Spleen (tissue), 11 donors: Measurements from ENCODE around the gene CACNA1A. TPM values are rescaled to one million over a fixed set of nuclear protein-coding genes. Genes with fewer than 3 reads are reported as not detected.

Experiments used
- DNase-seq: peaks from one replicate; pipeline ENCODE4 v3.0.0-alpha.2; 2020
- H3K27ac ChIP-seq, 8 donors: fragments of 200-600 bp; sonication (generic) in 7 of 8; 1 replicate in 4 of 8; 2 replicates in 4 of 8; pipeline versions ENCODE4 v1.5.0 to v1.8.0; 2016 to 2021; ENCODE audit warnings: inconsistent platforms in 4 of 8, mild to moderate bottlenecking in 4 of 8, moderate library complexity in 1 of 8
- H3K27me3 ChIP-seq, 7 donors: fragments of 200-600 bp; sonication (generic) in 6 of 7; replicated peaks in 1 of 7; 1 replicate in 4 of 7; 2 replicates in 3 of 7; pipeline versions ENCODE4 v1.5.0 to v1.8.0; 2016 to 2021; ENCODE audit warnings: inconsistent platforms in 3 of 7, mild to moderate bottlenecking in 1 of 7
- H3K36me3 ChIP-seq, 6 donors: fragments of 200-600 bp; sonication (generic) in 5 of 6; 1 replicate in 4 of 6; 2 replicates in 2 of 6; pipeline versions ENCODE4 v1.5.0 to v1.8.0; 2016 to 2021; ENCODE audit warnings: inconsistent platforms in 2 of 6
- H3K4me1 ChIP-seq, 6 donors: fragments of 200-600 bp; sonication (generic) in 5 of 6; 1 replicate in 3 of 6; 2 replicates in 3 of 6; pipeline versions ENCODE4 v1.5.0 to v1.8.0; 2016 to 2021; ENCODE audit warnings: inconsistent platforms in 3 of 6
- H3K4me3 ChIP-seq, 8 donors: fragments of 200-600 bp; sonication (generic) in 7 of 8; 1 replicate in 4 of 8; 2 replicates in 4 of 8; pipeline versions ENCODE4 v1.5.0 to v1.8.0; 2016 to 2021; ENCODE audit warnings: inconsistent platforms in 4 of 8, mild to moderate bottlenecking in 4 of 8, moderate library complexity in 2 of 8
- H3K9me3 ChIP-seq, 8 donors: fragments of 200-600 bp; sonication (generic) in 7 of 8; 1 replicate in 4 of 8; 2 replicates in 4 of 8; pipeline versions ENCODE4 v1.5.0 to v1.8.0; 2016 to 2021; ENCODE audit warnings: inconsistent platforms in 4 of 8
- POLR2A ChIP-seq, 3 donors: fragments of 450-650 bp; IDR thresholded peaks; one replicate each; pipeline ENCODE4 v1.5.1; 2017; ENCODE audit warnings: antibody characterized with exemption in 3 of 3, mild to moderate bottlenecking in 1 of 3
- POLR2AphosphoS5 ChIP-seq, 3 donors: sonication (generic); formaldehyde crosslinking; IDR thresholded peaks; one replicate each; pipeline ENCODE4 v1.5.1; 2017; ENCODE audit warnings: antibody characterized with exemption in 3 of 3
- WGBS, 5 donors: extraction: QIAGEN DNeasy Blood & Tissue Kit in 3 of 5; methylation state at CpG; one replicate each; pipeline versions ENCODE4 v1.1.5 to v1.1.7; 2013 to 2018; 5-methylcytosine and 5-hydroxymethylcytosine counted together
- intact Hi-C: fragments of 100-400 bp; cut with DNase I; formaldehyde crosslinking; loops from one replicate; pipeline ENCODE4 v1.15.0; 2023; ENCODE audit warnings: low total_unique reads
- polyA plus RNA-seq, 3 donors: library from polyadenylated mRNA; stranded (reverse); fragments of 200-250 nt; gene quantifications; one replicate each; pipeline ENCODE4 v1.2.1, GENCODE V29; 2013
- total RNA-seq, 7 donors: library from RNA; depleted of rRNA in 3 of 7; stranded (reverse); fragments of >200 nt in 3 of 7; fragmentation: NEBNext Ultra II Directional in 4 of 7; extraction: Animal tissue kit (Norgen Biotek cat#: 25700) in 4 of 7; gene quantifications; one replicate each; pipeline versions ENCODE4 v1.1.0 to v1.2.1, GENCODE V29; 2016 to 2021
- TF ChIP-seq, protein P1 (sequence below), 11 experiments: fragments of 200-600 bp in 7 of 11; fragments of 450-650 bp in 4 of 11; sonication (generic) in 4 of 11; IDR thresholded peaks in 8 of 11; conservative IDR thresholded peaks in 3 of 11; 1 replicate in 7 of 11; 2 replicates in 4 of 11; pipeline versions ENCODE4 v1.4.0 to v1.8.0; 2016 to 2021; ENCODE audit warnings: antibody characterized with exemption in 11 of 11, inconsistent platforms in 4 of 11, mild to moderate bottlenecking in 1 of 11
- donor health status: healthy with polysubstance abuse.
- donor health status: DM: no; HTN: no; CAD: no; lungs with moderate emphysema.
- donor health status: DM: no; HTN: no; CAD: no.
- donor health status: Bipolar disorder and iron deficiency.
- donor health status: healthy.
- donor health status: DM: no; HTN: no; CAD: no.
- donor health status: DM: yes; HTN: yes; CAD: no.

CACNA1A gene
- total and polyA plus RNA-seq, 10 donors, result 0.39 to 1.9 (median 0.75) TPM

DNA sequence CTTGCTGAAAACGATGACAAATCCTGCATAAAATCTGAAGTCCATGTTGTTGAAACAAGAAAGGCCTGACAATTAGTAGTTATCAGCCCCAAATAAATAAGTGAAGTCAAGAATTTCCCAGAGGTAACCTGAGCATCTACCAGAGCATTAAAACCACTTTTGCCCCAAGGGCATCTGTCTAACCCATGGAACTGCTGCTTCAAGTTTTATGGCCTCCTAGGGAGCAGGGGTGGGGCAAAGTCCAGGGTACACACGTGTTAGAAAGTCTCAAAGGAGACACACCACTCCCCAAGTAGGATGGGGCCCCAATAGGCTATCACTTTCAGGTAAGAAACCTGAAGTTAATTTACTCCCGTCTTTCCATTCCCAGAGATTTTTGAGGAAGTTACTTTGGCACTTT, 81.1 kb downstream of the CACNA1A start:
- 59 to 75% (median 69%) methylated on average over 3 of the region's 3 CpGs for WGBS, 5 donors
- no peaks in the 10 kb centered on the region for H3K36me3 ChIP-seq
- TF ChIP-seq, protein P1, sequence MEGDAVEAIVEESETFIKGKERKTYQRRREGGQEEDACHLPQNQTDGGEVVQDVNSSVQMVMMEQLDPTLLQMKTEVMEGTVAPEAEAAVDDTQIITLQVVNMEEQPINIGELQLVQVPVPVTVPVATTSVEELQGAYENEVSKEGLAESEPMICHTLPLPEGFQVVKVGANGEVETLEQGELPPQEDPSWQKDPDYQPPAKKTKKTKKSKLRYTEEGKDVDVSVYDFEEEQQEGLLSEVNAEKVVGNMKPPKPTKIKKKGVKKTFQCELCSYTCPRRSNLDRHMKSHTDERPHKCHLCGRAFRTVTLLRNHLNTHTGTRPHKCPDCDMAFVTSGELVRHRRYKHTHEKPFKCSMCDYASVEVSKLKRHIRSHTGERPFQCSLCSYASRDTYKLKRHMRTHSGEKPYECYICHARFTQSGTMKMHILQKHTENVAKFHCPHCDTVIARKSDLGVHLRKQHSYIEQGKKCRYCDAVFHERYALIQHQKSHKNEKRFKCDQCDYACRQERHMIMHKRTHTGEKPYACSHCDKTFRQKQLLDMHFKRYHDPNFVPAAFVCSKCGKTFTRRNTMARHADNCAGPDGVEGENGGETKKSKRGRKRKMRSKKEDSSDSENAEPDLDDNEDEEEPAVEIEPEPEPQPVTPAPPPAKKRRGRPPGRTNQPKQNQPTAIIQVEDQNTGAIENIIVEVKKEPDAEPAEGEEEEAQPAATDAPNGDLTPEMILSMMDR (IDR thresholded peaks at IDR 0.05 in 8 of 11, conservative IDR thresholded peaks at IDR 0.05 in 3 of 11), result no peak
- no peak for TF ChIP-seq POLR2A (IDR thresholded peaks at IDR 0.05)
- no peak for TF ChIP-seq POLR2AphosphoS5 (IDR thresholded peaks at IDR 0.05)
- H3K9me3 ChIP-seq, result peaks cover 4 to 67% (median 58%) of the 10 kb centered on the region in 8 donors
- H3K27me3 ChIP-seq, result peaks cover 0 to 17% (median 0%) of the 10 kb centered on the region in 7 donors
- H3K4me3 ChIP-seq, result no peak overlapping the region
- intact Hi-C loops, result no loop called here
- H3K4me1 ChIP-seq, result no peaks in the 10 kb centered on the region
- no peak overlapping the region for H3K27ac ChIP-seq
- DNase-seq, result no peak

DNA sequence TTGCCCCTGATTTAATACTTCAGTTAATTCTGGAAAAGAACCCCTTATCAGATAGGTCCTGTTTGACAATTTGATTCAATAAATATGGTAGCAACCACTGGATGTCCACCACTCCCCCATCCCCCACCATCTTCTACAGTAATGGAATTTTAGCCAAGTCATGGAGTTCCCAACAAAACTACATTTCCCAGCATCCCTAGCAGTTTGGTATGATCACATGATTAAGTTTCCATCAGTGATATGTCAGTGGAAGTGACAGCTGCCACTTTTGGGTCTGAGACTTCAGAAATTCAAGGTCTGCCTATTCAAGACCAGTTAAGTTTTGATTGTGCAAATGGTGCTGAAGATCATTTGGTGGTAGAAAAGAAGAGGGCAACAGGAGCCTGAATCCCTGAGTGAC, 85.5 kb downstream of the CACNA1A start:
- TF ChIP-seq POLR2A (IDR thresholded peaks at IDR 0.05) (no peak), POLR2AphosphoS5 (IDR thresholded peaks at IDR 0.05) (no peak)
- TF ChIP-seq, protein P1 (IDR thresholded peaks at IDR 0.05 in 8 of 11, conservative IDR thresholded peaks at IDR 0.05 in 3 of 11), result no peak
- H3K36me3 ChIP-seq, result no peaks in the 10 kb centered on the region
- no peak overlapping the region for H3K4me3 ChIP-seq
- H3K4me1 ChIP-seq, result no peaks in the 10 kb centered on the region
- H3K27ac ChIP-seq, result no peak overlapping the region
- H3K27me3 ChIP-seq, result no peaks in the 10 kb centered on the region
- H3K9me3 ChIP-seq, result peaks cover 0 to 55% (median 46%) of the 10 kb centered on the region in 8 donors
- intact Hi-C loops, result no loop called here
- DNase-seq, result no peak

DNA sequence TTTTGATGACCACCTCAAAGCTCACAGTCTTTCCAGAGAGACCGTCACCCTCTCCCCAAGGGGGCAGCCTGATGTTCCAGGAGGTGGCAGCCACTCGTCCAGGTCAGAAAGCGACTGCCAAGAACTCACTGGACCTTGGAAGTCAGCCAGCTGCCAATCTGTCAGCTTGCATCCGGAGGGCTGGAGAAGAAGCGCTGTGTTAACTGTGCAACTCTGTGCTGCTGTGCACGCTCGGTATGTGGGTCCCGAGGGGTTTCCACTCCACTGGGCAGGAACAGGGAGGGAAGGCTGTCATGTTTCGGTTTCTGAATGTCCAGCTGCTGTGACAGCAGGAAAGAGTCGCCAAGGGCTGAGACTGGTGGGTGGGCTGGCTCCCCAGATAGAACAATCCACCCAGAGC, 89.2 kb downstream of the CACNA1A start:
- 13 to 58% (median 45%) methylated on average over 8 to 10 of the region's 10 CpGs for WGBS, 5 donors
- DNase-seq, result no peak
- Histone ChIP-seq H3K36me3 (no peaks in the 10 kb centered on the region), H3K4me1 (no peaks in the 10 kb centered on the region), H3K4me3 (no peak overlapping the region), H3K9me3 (peaks cover 0 to 20% (median 16%) of the 10 kb centered on the region in 8 donors), H3K27ac (no peak overlapping the region), H3K27me3 (peaks cover 0 to 13% (median 0%) of the 10 kb centered on the region in 7 donors)
- no peak for TF ChIP-seq POLR2AphosphoS5 (IDR thresholded peaks at IDR 0.05)
- intact Hi-C loops, result no loop called here

DNA sequence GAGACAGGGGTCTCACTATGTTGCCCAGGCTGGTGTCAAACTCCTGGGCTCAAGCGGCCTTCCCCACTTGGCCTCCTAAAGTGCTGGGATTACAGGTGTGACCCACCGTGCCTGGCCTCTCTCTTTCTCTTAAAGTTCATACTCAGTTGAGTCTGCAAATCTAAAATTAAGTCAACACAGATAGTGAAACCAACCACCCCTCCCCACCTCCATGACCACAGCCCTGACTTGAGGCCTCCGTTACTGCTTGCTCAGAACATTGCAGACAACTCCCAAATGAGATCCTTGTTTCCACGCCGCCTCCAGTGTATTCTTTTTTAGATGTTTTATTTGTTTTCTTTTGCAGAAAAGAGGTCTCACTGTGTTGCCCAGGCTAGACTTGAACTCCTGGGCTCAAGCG, 94.4 kb downstream of the CACNA1A start:
- intact Hi-C loops, result no loop called here
- H3K4me3 ChIP-seq, result no peak overlapping the region
- H3K27me3 ChIP-seq, result peaks cover 0 to 19% (median 0%) of the 10 kb centered on the region in 7 donors
- H3K36me3 ChIP-seq, result no peaks in the 10 kb centered on the region
- peaks cover 0 to 6% (median 0%) of the 10 kb centered on the region in 8 donors for H3K9me3 ChIP-seq
- 82 to 92% (median 86%) methylated on average over 6 of the region's 6 CpGs for WGBS, 5 donors
- TF ChIP-seq POLR2AphosphoS5 (IDR thresholded peaks at IDR 0.05) (no peak), POLR2A (IDR thresholded peaks at IDR 0.05) (no peak)
- TF ChIP-seq, protein P1 (IDR thresholded peaks at IDR 0.05 in 8 of 11, conservative IDR thresholded peaks at IDR 0.05 in 3 of 11), result no peak
- H3K4me1 ChIP-seq, result no peaks in the 10 kb centered on the region
- H3K27ac ChIP-seq, result no peak overlapping the region
- DNase-seq, result no peak

DNA sequence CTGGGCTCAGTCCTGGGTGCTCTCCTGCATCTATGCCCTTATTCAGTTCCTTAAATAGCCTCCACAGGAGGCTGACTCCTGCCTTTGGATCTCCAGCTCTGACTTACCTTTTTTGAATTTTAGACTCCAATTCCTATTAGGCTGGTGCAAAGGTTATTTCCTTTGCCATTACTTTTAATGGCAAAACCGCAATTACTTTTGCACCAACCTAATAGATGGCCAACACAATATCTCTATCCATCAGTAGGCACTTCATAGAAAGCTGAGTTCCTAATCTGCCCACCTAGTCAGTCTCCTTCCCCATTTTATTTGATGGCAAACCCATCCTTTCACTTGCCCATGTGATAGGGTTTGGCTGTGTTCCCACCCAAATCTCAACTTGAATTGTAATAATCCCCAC, 95.3 kb downstream of the CACNA1A start:
- Histone ChIP-seq H3K9me3 (peaks cover 0 to 6% (median 0%) of the 10 kb centered on the region in 8 donors), H3K4me1 (no peaks in the 10 kb centered on the region), H3K27me3 (peaks cover 0 to 19% (median 0%) of the 10 kb centered on the region in 7 donors), H3K4me3 (no peak overlapping the region), H3K36me3 (no peaks in the 10 kb centered on the region), H3K27ac (no peak overlapping the region)
- 55 to 81% (median 76%) methylated on average over 1 of the region's 1 CpG for WGBS, 5 donors
- no peak for DNase-seq
- TF ChIP-seq, protein P1 (IDR thresholded peaks at IDR 0.05 in 8 of 11, conservative IDR thresholded peaks at IDR 0.05 in 3 of 11), result no peak
- TF ChIP-seq POLR2A (IDR thresholded peaks at IDR 0.05) (no peak), POLR2AphosphoS5 (IDR thresholded peaks at IDR 0.05) (no peak)
- intact Hi-C loops, result no loop called here
